Measurements from ENCODE around the gene FAHD1. TPM values are rescaled to one million over a fixed set of nuclear protein-coding genes. Genes with fewer than 3 reads are reported as not detected.
"Not testable (repeated sequence)": the region's sequence is repeated elsewhere in the genome, so short reads cannot be mapped to it uniquely, and the experiment has no call there.

The FAHD1 gene
- polyA plus RNA-seq, 3 donors, result 16.0 to 28.5 (median 21.1) TPM

DNA sequence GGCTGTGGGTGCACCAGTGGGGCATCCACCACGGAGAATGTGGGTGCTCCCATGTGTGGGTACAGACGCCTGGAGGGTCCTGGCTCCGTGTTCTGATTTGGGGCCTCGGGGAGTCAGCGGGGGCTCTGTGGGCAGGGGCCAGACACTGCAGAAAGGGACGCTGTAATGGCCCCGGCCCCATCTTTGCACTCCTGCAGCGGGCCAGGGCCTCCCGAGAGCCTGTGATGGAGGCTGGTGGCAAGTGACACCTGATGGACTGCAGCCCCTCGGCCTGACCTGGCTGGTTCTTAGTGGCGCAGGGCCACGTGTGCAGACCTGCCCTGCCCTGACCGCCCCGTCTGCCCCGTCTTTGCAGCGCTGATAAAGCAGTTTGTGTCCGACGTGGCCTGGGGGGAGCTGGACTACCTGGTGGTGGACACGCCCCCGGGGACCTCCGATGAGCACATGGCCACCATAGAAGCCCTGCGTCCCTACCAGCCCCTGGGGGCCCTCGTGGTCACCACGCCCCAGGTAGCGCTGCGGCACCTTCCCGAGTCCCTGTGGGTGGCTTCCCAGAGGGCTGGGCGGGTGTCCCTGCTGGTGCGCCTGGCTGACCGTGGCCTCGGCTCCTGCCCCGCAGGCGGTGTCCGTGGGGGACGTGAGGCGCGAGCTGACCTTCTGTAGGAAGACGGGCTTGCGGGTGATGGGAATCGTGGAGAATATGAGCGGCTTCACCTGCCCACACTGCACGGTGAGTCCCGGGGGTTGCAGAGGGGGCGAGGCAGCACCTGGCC is 39.5 kb upstream of the FAHD1 start:
- WGBS, 3 donors, result 92 to 95% (median 92%) methylated on average over 40 to 44 of the region's 44 CpGs
- H3K27ac ChIP-seq (ENCODE audit: low read depth, low read length), result no peak overlapping the region

DNA sequence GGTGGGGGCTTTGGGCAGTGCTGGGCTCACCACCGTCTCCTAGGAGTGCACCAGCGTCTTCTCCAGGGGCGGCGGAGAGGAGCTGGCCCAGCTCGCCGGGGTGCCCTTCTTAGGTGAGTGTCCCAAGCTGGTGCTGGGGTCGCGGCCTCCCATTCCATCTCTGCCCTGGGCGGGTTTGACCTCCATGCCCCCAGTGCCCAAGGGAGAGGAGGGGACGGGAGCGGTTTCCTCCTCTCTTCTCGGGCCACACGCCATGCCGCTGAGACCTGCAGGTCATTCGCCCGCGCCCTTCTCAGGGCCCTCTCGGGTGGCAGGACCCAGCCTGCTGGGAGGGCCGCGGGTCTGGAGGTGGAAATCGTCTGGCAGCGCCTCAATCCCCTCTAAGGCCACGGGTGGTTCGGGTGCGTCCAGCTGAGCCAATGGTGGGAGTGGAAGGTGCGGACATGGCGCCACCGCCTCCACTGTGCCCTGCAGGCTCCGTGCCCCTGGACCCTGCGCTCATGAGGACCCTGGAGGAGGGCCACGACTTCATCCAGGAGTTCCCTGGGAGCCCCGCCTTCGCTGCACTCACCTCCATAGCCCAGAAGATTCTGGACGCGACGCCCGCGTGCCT is 38.8 kb upstream of the FAHD1 start:
- 88 to 93% (median 90%) methylated on average over 38 of the region's 38 CpGs for WGBS, 3 donors
- H3K27ac ChIP-seq (ENCODE audit: low read depth, low read length), result no peak overlapping the region

DNA sequence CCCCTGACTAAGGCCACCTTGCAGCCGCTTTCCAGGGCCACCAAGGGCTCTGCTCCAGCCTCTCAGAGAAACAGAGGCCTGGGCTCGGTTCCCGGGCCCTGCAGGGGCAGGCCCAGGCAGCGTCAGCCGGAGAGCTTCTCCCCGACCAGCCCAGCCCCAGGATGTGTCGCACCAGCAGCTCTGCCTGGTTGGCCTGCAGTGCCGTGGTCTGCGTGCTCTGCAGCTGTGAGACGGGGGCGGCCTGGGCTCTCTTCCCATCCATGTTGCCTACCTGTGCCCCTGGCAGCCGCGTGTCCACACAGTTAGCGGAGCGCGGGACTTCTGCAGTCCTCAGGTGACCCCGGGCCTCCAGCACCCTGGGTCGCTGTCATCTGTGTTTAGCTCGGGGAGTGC is 38.3 kb upstream of the FAHD1 start:
- 62 to 75% (median 70%) methylated on average over 19 of the region's 19 CpGs for WGBS, 3 donors
- H3K27ac ChIP-seq (ENCODE audit: low read depth, low read length), result no peak overlapping the region

DNA sequence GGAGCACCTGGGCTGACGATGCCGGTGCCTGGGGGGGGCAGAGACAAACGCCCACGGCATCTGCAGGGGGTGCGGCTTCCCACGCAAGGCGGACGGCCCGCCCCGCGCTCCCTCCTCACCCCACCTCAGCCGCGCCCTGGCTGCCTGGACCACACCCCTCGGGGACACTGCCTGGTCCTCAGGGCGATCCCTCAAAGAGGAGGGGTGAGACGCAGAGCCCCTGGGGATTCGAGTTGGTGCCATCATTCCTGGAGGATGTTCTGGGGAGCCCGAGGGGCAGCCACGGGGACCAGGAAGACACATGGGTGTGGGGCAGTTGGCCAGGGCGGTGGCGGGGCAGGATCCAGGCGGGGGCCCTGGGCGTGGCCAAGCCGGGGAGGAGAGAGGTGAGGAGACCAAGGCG is 37.4 kb upstream of the FAHD1 start:
- H3K27ac ChIP-seq (ENCODE audit: low read depth, low read length), result no peak overlapping the region
- 79 to 89% (median 86%) methylated on average over 17 to 25 of the region's 25 CpGs for WGBS, 3 donors

DNA sequence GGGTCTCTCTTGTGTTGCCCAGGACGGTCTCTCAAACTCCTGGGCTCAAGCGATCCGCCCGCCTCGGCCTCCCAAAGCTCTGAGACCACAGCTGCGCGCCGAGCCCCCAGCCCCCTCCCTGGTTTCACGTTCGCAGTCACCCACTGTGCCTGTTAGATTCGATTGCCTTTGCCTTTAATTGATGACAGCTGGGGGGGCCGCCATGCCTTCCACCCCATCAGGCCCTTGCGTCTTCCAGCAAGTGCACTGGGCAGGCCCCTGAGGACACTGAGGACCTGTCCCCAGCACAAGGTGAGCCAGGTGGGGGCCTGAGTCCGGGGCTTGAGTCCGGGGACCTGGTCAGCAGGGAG is 36.8 kb upstream of the FAHD1 start:
- 92 to 95% (median 94%) methylated on average over 13 to 15 of the region's 15 CpGs for WGBS, 3 donors
- no peak overlapping the region for H3K27ac ChIP-seq (ENCODE audit: low read depth, low read length)

DNA sequence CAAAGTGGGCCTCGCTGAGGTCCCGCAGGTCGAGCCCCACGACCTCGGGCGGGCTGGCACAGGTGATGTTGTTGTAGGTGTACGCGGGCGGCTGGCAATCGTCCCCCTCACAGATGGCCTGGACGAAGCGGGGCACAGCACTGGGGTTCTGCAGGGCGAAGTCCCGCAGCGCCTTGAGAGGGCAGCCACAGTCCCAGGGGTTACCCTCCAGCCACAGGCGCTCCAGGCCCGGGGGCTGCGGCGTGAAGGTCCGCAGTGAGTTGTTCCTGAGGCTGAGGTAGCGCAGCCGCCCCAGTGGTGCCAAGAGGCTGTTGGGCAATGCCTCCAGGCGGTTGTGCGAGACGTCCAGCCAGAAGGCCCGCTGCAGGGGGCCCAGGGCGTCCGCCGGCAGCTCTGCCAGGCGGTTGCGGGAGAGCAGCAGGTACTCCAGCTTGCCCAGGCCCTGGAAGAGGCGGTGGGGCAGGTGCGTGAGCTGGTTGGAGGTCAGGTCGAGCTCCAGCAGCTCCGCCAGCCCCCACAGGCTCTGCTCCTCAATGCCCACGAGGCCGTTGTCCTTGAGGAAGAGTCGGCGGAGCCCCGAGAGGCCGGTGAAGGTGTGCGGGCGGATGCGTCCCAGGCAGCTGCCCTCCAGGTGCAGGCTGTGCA is 36.3 kb upstream of the FAHD1 start:
- 87 to 93% (median 91%) methylated on average over 42 to 44 of the region's 44 CpGs for WGBS, 3 donors
- no peak overlapping the region for H3K27ac ChIP-seq (ENCODE audit: low read depth, low read length)

DNA sequence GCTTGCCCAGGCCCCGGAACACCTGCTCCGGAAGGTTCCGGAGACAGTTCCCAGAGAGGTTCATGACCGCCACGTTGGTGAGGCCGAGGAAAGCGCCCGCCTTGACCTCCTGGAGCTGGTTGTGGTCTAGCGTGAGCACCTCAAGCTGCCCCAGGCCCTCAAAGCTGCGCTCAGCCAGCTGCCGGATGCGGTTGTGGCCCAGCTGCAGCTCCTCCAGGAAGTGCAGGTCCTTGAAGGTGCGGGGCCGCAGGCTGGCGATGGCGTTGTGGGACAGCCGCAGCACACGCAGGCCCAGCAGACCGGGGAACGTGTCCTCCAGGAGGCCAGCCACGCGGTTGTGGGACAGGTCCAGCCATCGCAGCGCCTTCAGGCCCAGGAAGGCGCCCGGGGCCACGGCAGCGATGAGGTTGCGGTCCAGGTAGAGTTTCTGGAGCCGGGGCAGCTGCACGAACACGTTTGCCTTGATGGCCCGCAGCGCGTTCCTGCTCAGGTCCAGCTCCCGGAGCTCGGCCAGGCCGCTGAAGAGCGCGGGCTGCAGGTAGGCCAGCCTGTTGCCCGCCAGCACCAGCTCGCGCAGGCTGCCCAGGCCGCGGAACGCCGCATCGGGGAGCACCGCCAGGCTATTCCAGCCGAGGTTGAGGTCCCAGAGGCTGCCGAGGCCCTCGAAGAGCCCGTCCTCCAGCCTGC is 35.6 kb upstream of the FAHD1 start:
- WGBS, 3 donors, result 92 to 95% (median 94%) methylated on average over 51 to 53 of the region's 53 CpGs
- no peak overlapping the region for H3K27ac ChIP-seq (ENCODE audit: low read depth, low read length)

DNA sequence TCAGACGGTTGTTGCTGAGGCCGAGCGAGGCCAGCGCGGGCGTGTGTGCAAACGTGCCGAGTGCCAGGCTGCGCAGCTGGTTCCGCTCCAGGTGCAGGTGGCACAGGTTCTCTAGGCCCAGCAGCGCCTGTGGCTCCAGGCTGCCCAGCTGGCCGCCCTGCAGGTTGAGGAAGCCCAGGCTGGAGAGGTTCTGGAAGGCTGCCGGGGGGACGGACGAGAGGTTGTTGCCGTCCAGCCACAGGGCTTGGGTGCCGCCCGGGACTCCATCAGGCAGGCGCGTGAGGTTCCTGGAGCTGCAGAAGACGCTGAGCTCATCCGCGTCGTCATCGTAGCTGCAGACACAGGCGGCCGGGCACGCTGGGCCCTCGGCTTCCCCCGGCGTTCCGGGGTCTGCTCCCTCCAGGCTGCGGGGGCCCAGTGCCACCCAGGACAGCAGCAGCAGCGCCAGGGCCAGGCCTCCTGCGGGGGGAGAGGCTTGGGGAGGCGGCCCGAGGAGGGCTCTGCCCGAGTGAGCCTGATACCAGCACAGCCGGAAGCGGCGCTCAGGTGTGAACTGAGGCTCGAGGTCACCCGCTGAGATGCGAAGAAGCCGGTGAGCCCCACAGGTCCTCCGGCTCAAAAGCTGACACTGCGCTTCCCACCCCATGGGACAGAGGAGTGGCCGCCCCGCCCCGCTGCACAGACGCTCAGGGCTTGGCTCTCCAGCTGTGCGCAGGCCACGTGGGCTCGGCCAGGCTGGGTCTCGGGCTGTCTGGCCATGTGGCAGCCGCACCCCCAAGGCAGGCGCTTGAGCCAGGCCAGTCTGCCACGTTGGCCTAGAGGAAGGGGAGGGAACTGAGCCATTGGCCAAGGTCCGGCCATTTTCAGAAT is 34.8 kb upstream of the FAHD1 start:
- no peak overlapping the region for H3K27ac ChIP-seq (ENCODE audit: low read depth, low read length)

DNA sequence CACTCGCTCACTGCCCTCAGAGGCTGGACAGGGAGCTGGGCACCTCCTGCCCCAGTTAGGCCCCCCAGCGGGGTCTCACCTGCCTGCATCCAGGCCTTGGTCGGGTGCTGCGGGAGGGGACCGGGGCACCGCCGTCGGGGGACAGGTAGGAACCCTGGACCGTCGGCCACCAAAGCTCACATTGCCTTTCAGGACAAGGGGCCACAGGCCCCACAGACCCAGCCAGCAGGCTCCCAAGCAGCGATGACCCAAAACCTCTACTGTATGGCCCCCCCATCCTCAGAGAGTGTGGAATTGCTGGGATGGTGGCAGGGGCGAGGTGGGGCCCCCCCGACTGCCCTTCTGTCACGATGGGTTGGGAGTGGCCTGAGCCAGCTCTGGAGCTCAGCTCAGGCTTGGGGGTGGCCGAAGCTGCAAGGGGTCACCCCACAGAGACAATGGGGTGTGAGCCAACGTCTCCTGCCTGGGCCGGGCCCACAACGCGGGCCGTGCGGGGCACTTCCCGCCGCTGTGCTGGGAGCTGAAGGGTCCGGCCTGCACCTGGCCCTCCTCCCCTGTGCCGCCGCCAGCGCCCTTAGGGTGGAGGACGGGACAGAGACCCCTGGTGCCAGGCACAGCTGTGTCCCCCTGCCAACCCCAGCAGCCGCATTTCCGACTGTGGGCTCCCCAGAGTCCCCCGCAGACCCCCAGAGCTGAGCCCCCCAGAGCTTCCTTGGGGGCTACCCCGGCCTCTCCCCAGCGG is 34.0 kb upstream of the FAHD1 start:
- WGBS, 3 donors, result 67 to 87% (median 78%) methylated on average over 30 to 33 of the region's 33 CpGs
- H3K27ac ChIP-seq (ENCODE audit: low read depth, low read length), result no peak overlapping the region

More for the DNA sequence above, 34.8 kb upstream of the FAHD1 start:
- 86 to 92% (median 91%) methylated on average over 59 of the region's 59 CpGs for WGBS, 3 donors

DNA sequence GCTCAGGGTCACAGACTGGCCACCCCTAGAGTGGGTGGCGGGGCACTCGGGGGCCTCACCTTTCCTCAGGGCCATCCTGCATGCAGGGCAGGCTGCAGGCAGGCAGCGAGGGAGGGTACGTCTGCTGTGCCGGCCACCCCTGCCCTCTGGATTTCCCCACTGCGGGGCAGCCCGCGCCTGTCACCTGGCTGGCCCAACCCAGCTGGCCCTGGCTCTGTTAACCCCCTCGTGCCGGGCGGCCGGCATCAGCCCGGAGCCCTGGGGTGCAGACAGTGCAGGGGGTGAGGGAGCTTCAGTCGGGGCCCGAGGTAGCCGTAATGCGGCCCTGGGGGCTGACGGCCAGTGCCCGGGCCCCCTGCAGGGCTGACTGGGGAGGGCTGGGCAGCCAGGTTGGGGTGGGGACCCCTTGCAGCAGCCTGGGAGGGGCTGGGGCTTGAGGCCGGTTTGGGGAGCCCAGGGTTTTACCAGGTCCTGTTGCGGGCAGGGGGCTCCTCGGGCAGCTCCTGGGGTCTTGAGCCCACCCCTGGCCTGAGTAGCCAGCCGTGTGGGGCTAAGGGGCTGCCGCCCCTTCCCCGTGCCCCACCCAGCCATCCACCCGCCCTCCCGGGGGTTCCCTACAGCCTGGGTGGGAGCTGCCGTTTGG is 33.3 kb upstream of the FAHD1 start, which contains the start of gene IGFALS:
Gene IGFALS (minus strand): TSS at position 128 of the 643 bp plus-strand sequence. CDS start 53 bp downstream, at position 75.
- 20 to 64% (median 53%) methylated on average over 23 to 28 of the region's 28 CpGs for WGBS, 3 donors
- no peak within 1 kb of the TSS for H3K27ac ChIP-seq (ENCODE audit: low read depth, low read length)

DNA sequence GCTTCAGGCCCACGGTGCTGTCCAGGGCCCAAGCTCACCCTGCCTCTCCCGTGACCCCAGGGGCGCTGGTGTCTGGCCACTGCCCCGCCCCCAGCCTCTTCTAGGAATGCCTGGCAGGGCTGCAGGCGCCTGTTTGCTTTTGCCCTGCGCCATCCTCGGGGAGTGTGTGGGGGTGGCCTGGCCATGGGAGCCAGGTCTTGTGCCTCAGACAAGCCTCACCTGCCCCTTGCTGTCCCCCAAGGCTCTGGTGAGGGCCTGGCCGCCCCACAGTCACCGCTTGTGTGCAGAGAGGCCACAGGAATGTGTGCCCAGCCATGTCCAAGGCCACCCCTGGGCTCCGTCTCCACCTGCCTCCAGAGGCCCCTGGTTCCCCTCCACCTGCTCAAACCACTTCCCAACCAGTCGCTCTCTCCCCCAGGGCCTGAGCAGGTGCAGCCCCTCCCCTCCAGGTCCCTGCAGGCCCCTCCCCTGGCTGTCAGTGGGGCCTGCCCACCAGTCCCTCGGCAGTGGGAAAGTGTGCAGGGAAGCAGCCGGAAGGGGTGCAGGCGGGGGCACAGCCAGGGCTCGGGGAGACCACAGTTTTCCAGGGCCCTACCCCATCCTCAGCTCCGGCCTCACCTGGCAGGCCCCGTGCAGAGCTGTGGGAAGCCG is 32.7 kb upstream of the FAHD1 start:
- WGBS, 3 donors, result 24 to 62% (median 53%) methylated on average over 18 of the region's 18 CpGs
- H3K27ac ChIP-seq (ENCODE audit: low read depth, low read length), result no peak overlapping the region

DNA sequence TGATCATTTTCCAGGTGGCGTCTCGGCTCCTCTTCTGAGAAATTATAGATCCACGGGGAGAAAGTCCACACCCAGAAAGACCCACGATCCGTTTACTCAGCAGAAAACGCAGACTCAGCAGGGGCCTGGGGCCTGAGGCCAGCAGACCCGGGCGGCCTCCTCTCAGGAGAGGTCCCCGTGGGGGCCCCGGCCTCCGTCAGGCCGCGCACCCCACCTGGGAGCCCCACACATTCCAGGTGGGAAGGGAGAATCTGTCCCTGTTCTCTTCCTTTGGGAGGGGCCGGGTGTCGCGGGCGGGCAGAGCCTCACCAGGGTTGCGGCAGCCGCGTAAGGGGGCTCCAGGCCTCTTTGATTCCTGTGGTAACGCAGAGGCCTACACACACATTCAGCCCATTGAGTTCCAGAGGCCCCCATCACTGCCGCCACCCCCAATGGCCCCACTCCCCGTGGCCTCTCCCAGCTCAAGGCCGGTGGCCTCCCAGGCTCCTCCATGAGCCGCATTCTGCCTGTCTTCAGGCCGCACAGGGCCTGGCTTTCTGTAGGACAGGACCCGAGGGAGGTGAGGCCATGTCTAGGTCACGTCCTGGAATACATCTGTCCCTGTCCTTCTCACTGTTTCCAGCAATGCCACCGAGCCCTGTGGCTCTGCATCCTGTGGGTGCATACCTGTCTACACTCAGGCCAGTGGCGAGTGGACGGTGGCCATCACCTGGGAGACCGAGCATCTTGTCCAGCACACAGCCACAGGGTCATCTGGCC is 31.9 kb upstream of the FAHD1 start:
- WGBS, 3 donors, result 60 to 85% (median 77%) methylated on average over 31 to 32 of the region's 32 CpGs
- H3K27ac ChIP-seq (ENCODE audit: low read depth, low read length), result no peak overlapping the region

DNA sequence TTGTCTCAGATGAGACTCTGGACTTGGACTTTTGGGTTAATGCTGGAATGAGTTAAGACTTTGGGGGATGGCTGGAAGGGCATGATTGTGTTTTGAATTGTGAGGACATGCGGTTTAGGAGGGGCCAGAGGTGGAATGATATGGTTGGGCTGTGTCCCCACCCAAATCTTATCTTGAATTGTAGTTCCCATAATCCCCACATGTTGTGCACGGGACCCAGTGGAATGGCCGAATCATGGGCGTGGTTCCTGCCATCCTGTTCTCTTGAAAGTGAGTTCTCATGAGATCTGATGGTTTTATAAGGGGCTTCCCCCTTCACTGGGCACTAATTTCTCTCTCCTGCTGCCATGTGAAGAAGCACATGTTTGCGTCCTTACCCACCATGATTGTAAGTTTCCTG is 27.7 kb upstream of the FAHD1 start:
- not testable (repeated sequence) for H3K27ac ChIP-seq (ENCODE audit: low read depth, low read length)
- WGBS, 3 donors, result 70 to 85% (median 84%) methylated on average over 5 of the region's 5 CpGs

DNA sequence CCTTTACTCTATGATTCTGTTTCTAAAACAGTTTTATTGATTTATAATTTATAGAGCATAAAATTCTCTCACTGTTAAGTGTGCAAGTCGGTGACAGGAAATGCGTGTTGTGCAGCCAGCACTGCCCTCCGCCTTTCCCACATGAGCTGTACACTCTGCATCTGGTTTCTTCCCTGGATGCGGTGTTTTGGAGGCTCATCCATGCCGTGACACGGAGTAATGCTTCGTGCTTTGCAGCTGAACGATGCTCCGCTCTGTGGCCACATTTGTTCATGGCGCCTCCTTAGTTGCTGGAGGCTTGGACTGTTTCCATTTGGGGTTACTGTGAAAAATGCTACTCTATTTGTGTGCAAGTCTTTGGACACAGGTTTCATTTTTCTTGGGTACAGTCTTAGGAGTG is 26.3 kb upstream of the FAHD1 start:
- 77 to 86% (median 84%) methylated on average over 10 of the region's 10 CpGs for WGBS, 3 donors
- no peak overlapping the region for H3K27ac ChIP-seq (ENCODE audit: low read depth, low read length)

DNA sequence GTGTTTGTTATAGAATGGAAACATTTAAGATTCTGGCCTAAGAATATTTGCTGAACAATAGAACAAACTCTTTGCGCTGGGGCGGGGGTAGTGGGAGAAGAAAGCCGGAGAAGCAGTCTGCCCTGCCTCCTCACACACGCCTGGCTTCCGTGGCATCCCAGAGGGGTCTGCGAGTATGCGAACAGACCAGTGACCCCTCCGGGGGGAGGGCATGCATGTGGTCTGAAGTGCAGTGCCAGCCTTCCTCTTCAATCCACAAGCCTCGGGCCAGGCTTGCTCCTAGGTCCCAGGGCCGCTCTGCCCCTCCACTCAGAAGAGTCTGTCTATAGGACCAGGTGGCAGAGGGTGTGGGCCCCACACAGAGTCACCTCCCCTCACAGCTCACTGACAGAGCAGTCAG is 19.4 kb upstream of the FAHD1 start:
- no peak overlapping the region for H3K27ac ChIP-seq (ENCODE audit: low read depth, low read length)
- WGBS, 3 donors, result 83 to 92% (median 87%) methylated on average over 10 of the region's 10 CpGs

DNA sequence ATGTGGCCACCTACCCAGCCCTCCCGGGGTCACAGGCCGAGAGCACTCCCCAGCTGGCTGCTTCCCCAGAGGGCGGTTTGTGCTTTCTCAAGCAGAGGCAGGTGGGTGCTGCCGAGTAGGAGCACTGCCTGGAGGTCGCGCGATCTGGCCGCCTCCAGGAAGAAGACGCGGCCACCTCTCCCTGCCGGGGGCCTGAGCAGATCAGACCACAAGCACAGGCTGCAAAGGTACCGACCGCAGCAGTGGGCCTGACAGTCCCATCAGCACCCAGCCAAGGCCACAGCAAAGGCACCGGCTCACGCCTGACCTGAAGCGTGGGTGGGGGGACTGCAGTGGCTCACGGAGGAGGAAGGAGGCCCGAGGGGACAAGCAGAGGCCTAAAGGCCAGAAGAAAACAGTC is 18.3 kb upstream of the FAHD1 start:
- H3K27ac ChIP-seq (ENCODE audit: low read depth, low read length), result no peak overlapping the region
- WGBS, 3 donors, result 76 to 91% (median 80%) methylated on average over 18 of the region's 18 CpGs

All from adipose tissue (tissue), 3 donors.